GM19452 (cell line): ENCODE results near the gene FPGT.
A peak's percentile ranks its signal among the peaks of the same experiment; 100 is the strongest.
"Not testable (repeated sequence)": the region's sequence is repeated elsewhere in the genome, so short reads cannot be mapped to it uniquely, and the experiment has no call there.

Source experiments
- ATAC-seq: cut with Tn5 transposase; IDR thresholded peaks from one replicate; pipeline ENCODE4 v1.9.1; 2021; ENCODE audit not compliant: unreplicated experiment

FPGT gene

GRCh38 chr1:74197657-74198552 lies at the start of gene FPGT, which contains the start of gene LRRIQ3:
Gene FPGT, plus strand, starts transcription at chr1:74198242. Its CDS starts 37 bp downstream, at chr1:74198279.
Gene LRRIQ3, minus strand, starts transcription at chr1:74198176. Its CDS starts 14,492 bp downstream, at chr1:74183684.
- ATAC-seq = peak; percentile 96

GRCh38 chr1:74160046-74160445 lies 38.0 kb upstream of the FPGT start:
- no peak for ATAC-seq

- ATAC-seq = no peak
Measured at GRCh38 chr1:74161497-74161896, 36.5 kb upstream of the FPGT start.

- no peak for ATAC-seq
Measured at GRCh38 chr1:74162333-74162732, 35.7 kb upstream of the FPGT start.

- not testable (repeated sequence) for ATAC-seq
Measured at GRCh38 chr1:74174423-74174822, 23.6 kb upstream of the FPGT start.

- no peak for ATAC-seq
Measured at GRCh38 chr1:74180490-74180889, 17.6 kb upstream of the FPGT start.

- no peak for ATAC-seq
Measured at GRCh38 chr1:74193908-74194307, 4.1 kb upstream of the FPGT start.

GRCh38 chr1:74195339-74195738 lies 2.7 kb upstream of the FPGT start:
- no peak for ATAC-seq

- ATAC-seq = no peak
Measured at GRCh38 chr1:74197255-74197654, 787 bp upstream of the FPGT start.

- no peak for ATAC-seq
Measured at GRCh38 chr1:74199504-74199903, 1.5 kb downstream of the FPGT start.

- ATAC-seq = no peak
Measured at GRCh38 chr1:74205266-74205665, 7.2 kb downstream of the FPGT start.

GRCh38 chr1:74215229-74215628 lies 17.2 kb downstream of the FPGT start:
- ATAC-seq = no peak

- ATAC-seq = no peak
Measured at GRCh38 chr1:74222701-74223100, 24.7 kb downstream of the FPGT start.

GRCh38 chr1:74223453-74223852 lies 25.4 kb downstream of the FPGT start:
- no peak for ATAC-seq

- no peak for ATAC-seq
Measured at GRCh38 chr1:74235153-74235552, 37.1 kb downstream of the FPGT start, which contains the start of gene TNNI3K. Gene TNNI3K, plus strand, starts transcription at chr1:74235387. Its CDS starts 65 bp downstream, at chr1:74235452.

GRCh38 chr1:74236440-74236839 lies 38.4 kb downstream of the FPGT start:
- no peak for ATAC-seq

GRCh38 chr1:74237035-74237434 lies 39.0 kb downstream of the FPGT start:
- ATAC-seq = no peak

GRCh38 chr1:74237787-74238186 lies 39.7 kb downstream of the FPGT start:
- no peak for ATAC-seq

GRCh38 chr1:74245168-74245772 lies 47.2 kb downstream of the FPGT start:
- no peak for ATAC-seq

- no peak for ATAC-seq
Measured at GRCh38 chr1:74246315-74246714, 48.3 kb downstream of the FPGT start.

- no peak for ATAC-seq
Measured at GRCh38 chr1:74247881-74248528, 50.0 kb downstream of the FPGT start.
